ENCODE data around the gene S100G.

GRCh38 chrX:16603822-16604221 lies 46.1 kb upstream of the S100G start:
- TF ChIP-seq RCOR1 (IDR thresholded peaks at IDR 0.05; ENCODE audit: insufficient replicate concordance, low read length) (no peak), POLR2A (IDR thresholded peaks at IDR 0.05; ENCODE audit: low read depth, low read length) (no peak), CTCF (conservative IDR thresholded peaks at IDR 0.05; ENCODE audit: low read depth, low read length) (no peak), NFE2L2 (IDR thresholded peaks at IDR 0.05; ENCODE audit: low read depth, low read length) (no peak), RAD21 (IDR thresholded peaks at IDR 0.05; ENCODE audit: low read length) (no peak), CEBPB (IDR thresholded peaks at IDR 0.05; ENCODE audit: low read depth, low read length) (no peak), BHLHE40 (IDR thresholded peaks at IDR 0.05; ENCODE audit: low read depth, low read length) (no peak), CHD1 (IDR thresholded peaks at IDR 0.05; ENCODE audit: low read depth, low read length) (no peak), USF2 (IDR thresholded peaks at IDR 0.05; ENCODE audit: low read depth, low read length) (no peak), FOS (IDR thresholded peaks at IDR 0.05; ENCODE audit: low read depth, low read length) (no peak), MXI1 (IDR thresholded peaks at IDR 0.05; ENCODE audit: borderline replicate concordance, low read depth, low read length) (no peak), MAFK (IDR thresholded peaks at IDR 0.05; ENCODE audit: low read depth, low read length) (no peak), SMC3 (IDR thresholded peaks at IDR 0.05; ENCODE audit: low read depth, low read length) (no peak), MAZ (IDR thresholded peaks at IDR 0.05; ENCODE audit: borderline replicate concordance, low read depth, low read length) (no peak)
